Keratinocyte (primary cell): ENCODE data around the gene ZFP64. TPM values are rescaled to one million over a fixed set of nuclear protein-coding genes. Genes with fewer than 3 reads are reported as not detected.

Experiments
- DNase-seq: peaks from one replicate; pipeline ENCODE4 v3.0.0-alpha.2; 2011; ENCODE audit warnings: low read depth, missing footprints, low spot score
- FAIRE-seq: peaks from 2 replicates; lab custom pipeline; 2011; peaks lifted over from hg19 to GRCh38; lab: Jason Lieb, UNC
- H2AFZ ChIP-seq: 2 replicates; pipeline ENCODE4 v1.6.0; 2012; ENCODE audit warnings: low read length, control low read depth, inconsistent platforms; ENCODE audit not compliant: control insufficient read depth
- H3K27ac ChIP-seq: 2 replicates; pipeline ENCODE4 v1.5.1; 2011; ENCODE audit warnings: low read length; ENCODE audit not compliant: control insufficient read depth, insufficient read depth
- H3K27me3 ChIP-seq: 3 replicates; pipeline ENCODE4 v1.6.0; 2011; ENCODE audit warnings: low read length; ENCODE audit not compliant: control insufficient read depth, insufficient read depth; ENCODE audit errors: extremely low read depth
- H3K36me3 ChIP-seq, 2 experiments: 2 replicates in 1 of 2; 3 replicates in 1 of 2; pipeline ENCODE4 v1.5.1; 2011; ENCODE audit warnings: low read length in 2 of 2, mild to moderate bottlenecking in 1 of 2; ENCODE audit not compliant: control insufficient read depth in 2 of 2, insufficient read depth in 2 of 2; ENCODE audit errors: extremely low read depth in 1 of 2
- H3K4me1 ChIP-seq: 3 replicates; pipeline ENCODE4 v1.5.1; 2011; ENCODE audit warnings: low read length; ENCODE audit not compliant: control insufficient read depth, insufficient read depth; ENCODE audit errors: extremely low read depth
- H3K4me2 ChIP-seq: 3 replicates; pipeline ENCODE4 v1.6.0; 2011; ENCODE audit warnings: low read depth, low read length; ENCODE audit not compliant: control insufficient read depth, insufficient read depth; ENCODE audit errors: extremely low read depth
- H3K4me3 ChIP-seq, 3 experiments: fragments of 200-600 bp in 1 of 3; sonication (generic) in 1 of 3; 2 replicates in 2 of 3; 3 replicates in 1 of 3; pipeline ENCODE4 v1.5.1; 2011 to 2016; ENCODE audit warnings: low read length in 3 of 3, mild to moderate bottlenecking in 3 of 3, control low read depth in 2 of 3, inconsistent platforms in 1 of 3, low read depth in 1 of 3, mixed read lengths in 1 of 3, mixed run types in 1 of 3, moderate library complexity in 1 of 3; ENCODE audit not compliant: control insufficient read depth in 2 of 3, insufficient read depth in 2 of 3; ENCODE audit errors: extremely low read depth in 1 of 3
- H3K79me2 ChIP-seq: 2 replicates; pipeline ENCODE4 v1.6.0; 2012; ENCODE audit warnings: low read length; ENCODE audit not compliant: control insufficient read depth, insufficient read depth
- H3K9ac ChIP-seq: 3 replicates; pipeline ENCODE4 v1.6.0; 2011; ENCODE audit warnings: low read length; ENCODE audit not compliant: control insufficient read depth, insufficient read depth; ENCODE audit errors: extremely low read depth
- H3K9me1 ChIP-seq: 3 replicates; pipeline ENCODE4 v1.6.0; 2011; ENCODE audit warnings: low read length; ENCODE audit not compliant: control insufficient read depth, insufficient read depth; ENCODE audit errors: extremely low read depth
- H3K9me3 ChIP-seq: 2 replicates; pipeline ENCODE4 v1.5.1; 2012; ENCODE audit warnings: low read depth, low read length; ENCODE audit not compliant: control insufficient read depth
- H4K20me1 ChIP-seq: 3 replicates; pipeline ENCODE4 v1.6.0; 2011; ENCODE audit warnings: low read length; ENCODE audit not compliant: control insufficient read depth, insufficient read depth; ENCODE audit errors: extremely low read depth
- CTCF ChIP-seq, 3 experiments: IDR thresholded peaks in 1 of 3; conservative IDR thresholded peaks in 1 of 3; optimal IDR thresholded peaks in 1 of 3; 2 replicates in 2 of 3; 3 replicates in 1 of 3; pipeline versions ENCODE3 to v1.5.1; 2011; ENCODE audit warnings: low read length in 3 of 3, mild to moderate bottlenecking in 3 of 3, moderate library complexity in 2 of 3, control low read depth in 1 of 3, inconsistent platforms in 1 of 3; ENCODE audit not compliant: insufficient read depth in 2 of 3; ENCODE audit errors: extremely low read depth in 1 of 3
- EZH2 ChIP-seq: IDR thresholded peaks from one replicate; pipeline ENCODE4 v1.6.1; 2012; ENCODE audit warnings: inconsistent platforms, mild to moderate bottlenecking, low read length, moderate library complexity
- dilution Hi-C: fragments of 300-500 bp; cut with MboI; formaldehyde crosslinking; loops from one replicate; pipeline ENCODE4 v1.7.0; 2020; ENCODE audit warnings: low sequenced_read_pairs; ENCODE audit not compliant: extremely low pct_ligation_motif_present
- polyA plus RNA-seq, 5 experiments: library from polyadenylated mRNA; depleted of rRNA in 3 of 5; stranded (reverse) in 3 of 5; stranded (forward) in 1 of 5; unstranded in 1 of 5; fragments of >200 nt; gene quantifications; 1 replicate in 1 of 5; 2 replicates in 3 of 5; 3 replicates in 1 of 5; pipeline versions ENCODE4 v1.2.1 to v1.2.3, GENCODE V29; 2011 to 2012; ENCODE audit warnings: missing spikeins in 2 of 5, low read depth in 1 of 5, low replicate concordance in 1 of 5

The ZFP64 gene
- polyA plus RNA-seq, 1 donor (not counting 4 experiments of a cell fraction or from before 2014, with no cell fraction given), result 27.9 TPM

GRCh38 chr20:52132337-52132736 lies 59.2 kb downstream of the ZFP64 start:
- DNase-seq (no peak), FAIRE-seq (no peak)
- H3K27me3 ChIP-seq, result no peaks in the 10 kb centered on the region
- no peak overlapping the region for H3K9ac ChIP-seq
- H3K27ac ChIP-seq, result no peak overlapping the region
- no peak for TF ChIP-seq CTCF (optimal IDR thresholded peaks at IDR 0.05 in 1 of 3, IDR thresholded peaks at IDR 0.05 in 1 of 3, conservative IDR thresholded peaks at IDR 0.05 in 1 of 3; ENCODE audit: extremely low read depth in 1 of 3, insufficient read depth in 2 of 3, low read length in 3 of 3)
- H3K4me2 ChIP-seq, result no peak overlapping the region
- H3K36me3 ChIP-seq, result no peaks in the 10 kb centered on the region
- H3K4me1 ChIP-seq, result no peaks in the 10 kb centered on the region
- H4K20me1 ChIP-seq, result no peaks in the 10 kb centered on the region
- H3K79me2 ChIP-seq, result no peaks in the 10 kb centered on the region
- dilution Hi-C loops, result no loop called here
- no peaks in the 10 kb centered on the region for H3K9me1 ChIP-seq
- H2AFZ ChIP-seq, result no peak overlapping the region
- no peak overlapping the region for H3K4me3 ChIP-seq
- H3K9me3 ChIP-seq, result no peaks in the 10 kb centered on the region

DNA sequence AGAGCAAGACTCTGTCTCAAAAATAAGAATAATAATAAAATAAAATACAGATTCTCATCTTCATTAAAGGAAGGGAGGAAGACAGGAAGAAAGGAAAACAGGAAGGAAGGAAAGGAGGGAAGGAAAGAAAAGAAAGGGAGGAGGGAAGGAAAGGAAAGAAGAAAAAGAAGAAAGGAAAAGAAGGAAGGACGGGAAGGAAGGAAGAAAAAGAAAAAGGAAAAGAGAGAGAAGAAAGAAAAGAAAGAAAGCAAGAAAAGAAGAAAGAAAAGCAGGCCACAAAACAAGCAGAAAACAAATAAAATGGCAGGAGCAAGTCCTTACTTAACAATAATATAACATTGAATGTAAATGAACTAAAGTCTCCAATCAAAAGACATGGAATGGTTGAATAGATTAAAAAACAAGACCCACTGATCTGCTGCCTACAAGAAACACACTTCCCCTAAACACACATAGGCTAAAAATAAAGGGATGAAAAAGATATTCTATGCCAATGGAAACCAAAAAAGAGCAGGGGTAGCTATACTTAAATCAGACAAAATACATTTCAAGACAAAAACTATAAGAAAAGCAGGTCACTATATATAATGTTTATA lies 60.4 kb downstream of the ZFP64 start:
- H3K79me2 ChIP-seq, result no peaks in the 10 kb centered on the region
- no peaks in the 10 kb centered on the region for H3K36me3 ChIP-seq
- H4K20me1 ChIP-seq, result no peaks in the 10 kb centered on the region
- H3K9me1 ChIP-seq, result no peaks in the 10 kb centered on the region
- H3K4me3 ChIP-seq, result no peak overlapping the region
- H3K9me3 ChIP-seq, result no peaks in the 10 kb centered on the region
- no peak for DNase-seq
- no peak overlapping the region for H3K4me2 ChIP-seq
- dilution Hi-C loops, result no loop called here
- no peak for FAIRE-seq
- no peaks in the 10 kb centered on the region for H3K4me1 ChIP-seq
- H3K9ac ChIP-seq, result no peak overlapping the region
- no peak overlapping the region for H3K27ac ChIP-seq
- H3K27me3 ChIP-seq, result no peaks in the 10 kb centered on the region
- TF ChIP-seq EZH2 (no peak), CTCF (optimal IDR thresholded peaks at IDR 0.05 in 1 of 3, IDR thresholded peaks at IDR 0.05 in 1 of 3, conservative IDR thresholded peaks at IDR 0.05 in 1 of 3; ENCODE audit: extremely low read depth in 1 of 3, insufficient read depth in 2 of 3, low read length in 3 of 3) (no peak)
- no peak overlapping the region for H2AFZ ChIP-seq
